GM12872 (cell line): ENCODE measurements around the gene MMRN2.

Experiments used
- TF ChIP-seq, protein P1 (sequence below): IDR thresholded peaks from 3 replicates; pipeline ENCODE4 v1.5.1; 2011; ENCODE audit warnings: low read depth, mild to moderate bottlenecking, low read length, moderate library complexity; ENCODE audit not compliant: insufficient read depth

Gene MMRN2

DNA sequence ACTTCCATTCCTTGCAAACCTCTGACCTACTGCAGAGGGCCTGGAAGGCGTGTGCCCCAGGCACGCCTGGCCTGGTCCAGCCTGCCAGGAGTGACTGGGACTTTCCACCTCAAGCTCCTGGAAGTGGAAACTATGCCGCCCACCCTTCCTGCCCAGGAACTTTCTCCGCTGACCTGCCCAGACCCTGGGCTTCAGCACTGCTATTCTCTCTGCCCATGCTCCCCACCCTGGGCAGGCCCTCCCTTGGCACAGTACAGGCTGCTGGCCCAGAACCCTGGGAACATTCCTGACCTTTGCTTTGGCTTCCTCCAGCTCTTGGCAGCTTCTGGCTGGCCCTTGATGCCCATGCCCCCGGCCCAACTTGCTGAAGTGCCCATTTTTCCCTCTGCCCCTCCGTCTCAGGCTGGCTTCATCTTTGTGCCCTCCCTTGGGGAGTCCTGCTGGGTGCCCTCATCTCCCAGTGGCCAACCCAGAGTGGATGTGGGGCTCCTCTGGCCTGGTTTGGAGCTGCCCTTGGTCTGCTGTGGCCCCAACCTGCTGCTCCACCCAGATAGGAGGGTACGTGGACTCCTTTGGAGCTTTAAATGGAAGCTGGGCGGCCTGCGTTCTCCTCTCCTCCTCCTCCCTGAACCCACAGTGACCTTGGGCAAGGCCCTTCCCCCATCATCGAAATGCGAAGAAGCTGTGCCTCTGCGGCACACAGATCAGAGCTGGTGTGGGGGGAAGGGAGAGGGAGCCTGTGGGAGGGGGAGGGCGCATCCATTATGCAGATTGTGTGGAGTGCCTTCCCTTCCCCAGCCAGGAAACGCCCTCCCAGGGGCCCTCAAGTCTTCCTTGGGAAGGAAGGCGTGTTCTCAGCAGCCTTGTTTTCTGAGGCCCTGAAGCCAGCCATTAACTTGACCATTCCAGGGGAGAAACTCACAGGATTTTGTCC lies 3.4 kb downstream of the MMRN2 start:
- TF ChIP-seq, protein P1, sequence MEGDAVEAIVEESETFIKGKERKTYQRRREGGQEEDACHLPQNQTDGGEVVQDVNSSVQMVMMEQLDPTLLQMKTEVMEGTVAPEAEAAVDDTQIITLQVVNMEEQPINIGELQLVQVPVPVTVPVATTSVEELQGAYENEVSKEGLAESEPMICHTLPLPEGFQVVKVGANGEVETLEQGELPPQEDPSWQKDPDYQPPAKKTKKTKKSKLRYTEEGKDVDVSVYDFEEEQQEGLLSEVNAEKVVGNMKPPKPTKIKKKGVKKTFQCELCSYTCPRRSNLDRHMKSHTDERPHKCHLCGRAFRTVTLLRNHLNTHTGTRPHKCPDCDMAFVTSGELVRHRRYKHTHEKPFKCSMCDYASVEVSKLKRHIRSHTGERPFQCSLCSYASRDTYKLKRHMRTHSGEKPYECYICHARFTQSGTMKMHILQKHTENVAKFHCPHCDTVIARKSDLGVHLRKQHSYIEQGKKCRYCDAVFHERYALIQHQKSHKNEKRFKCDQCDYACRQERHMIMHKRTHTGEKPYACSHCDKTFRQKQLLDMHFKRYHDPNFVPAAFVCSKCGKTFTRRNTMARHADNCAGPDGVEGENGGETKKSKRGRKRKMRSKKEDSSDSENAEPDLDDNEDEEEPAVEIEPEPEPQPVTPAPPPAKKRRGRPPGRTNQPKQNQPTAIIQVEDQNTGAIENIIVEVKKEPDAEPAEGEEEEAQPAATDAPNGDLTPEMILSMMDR = no peak

DNA sequence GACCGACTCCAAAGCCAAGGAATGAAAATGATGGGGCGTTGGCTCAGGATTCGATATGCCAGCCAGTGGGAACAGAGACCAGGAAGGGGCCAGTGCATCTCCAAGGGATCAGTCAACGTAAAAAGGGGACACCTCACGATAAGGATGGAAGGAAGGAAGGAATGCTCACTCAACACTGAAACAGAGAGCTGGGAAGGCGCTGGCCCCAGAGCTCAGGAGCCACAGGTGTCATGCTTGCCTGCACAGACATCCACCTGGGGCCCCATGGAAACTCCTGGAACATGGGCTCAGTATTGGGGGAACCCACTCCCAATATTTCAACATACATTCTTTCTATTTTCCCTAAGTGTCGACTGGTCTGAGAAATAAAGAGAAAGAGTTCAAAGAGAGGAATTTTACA lies 5.3 kb downstream of the MMRN2 start:
- TF ChIP-seq, protein P1 = no peak

DNA sequence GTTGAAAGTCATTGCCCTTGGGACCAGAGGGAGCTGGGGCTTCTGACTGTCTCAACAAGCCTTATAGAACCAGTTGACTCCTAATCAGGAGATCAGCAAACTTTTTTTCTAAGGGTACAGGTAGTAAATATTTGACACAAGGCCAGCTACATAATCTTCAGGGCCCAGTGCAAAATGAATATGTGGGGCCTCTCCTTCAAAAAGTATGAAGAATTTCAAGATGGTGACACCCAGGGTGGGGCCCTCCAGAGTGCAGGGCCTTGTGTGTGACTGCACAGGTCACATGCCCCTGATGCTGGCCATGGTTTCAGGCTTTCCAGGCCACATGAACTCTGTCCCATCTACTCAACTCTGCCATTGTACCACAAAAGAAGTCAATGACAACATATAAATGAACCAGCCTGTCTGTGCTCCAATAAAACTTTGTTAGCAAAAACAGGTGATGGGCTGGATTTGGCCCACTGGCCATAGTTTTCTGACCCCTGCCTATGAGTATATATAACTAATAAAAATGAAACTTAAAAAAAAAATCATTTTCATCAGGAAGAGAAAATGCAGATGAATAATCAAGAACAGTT lies 6.1 kb downstream of the MMRN2 start:
- TF ChIP-seq, protein P1 = no peak

DNA sequence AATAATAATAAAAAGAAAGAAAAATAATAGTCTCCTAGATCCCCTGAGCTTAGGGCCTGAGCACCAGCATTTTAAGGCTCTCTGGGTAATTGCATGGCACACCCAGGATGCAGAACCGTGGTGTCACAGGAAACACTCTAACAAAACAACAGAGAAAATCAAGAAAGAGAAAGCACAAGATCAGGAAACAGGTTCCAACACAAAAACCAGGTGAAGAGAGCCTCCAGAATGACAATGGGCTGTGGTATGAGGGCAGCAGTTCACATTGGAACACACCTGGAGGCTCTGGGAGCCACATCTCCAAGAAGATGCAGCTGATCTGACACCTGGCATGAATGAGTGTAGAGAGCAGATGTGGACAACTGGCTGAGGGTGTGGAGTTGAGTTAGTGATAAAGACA lies 7.1 kb downstream of the MMRN2 start:
- TF ChIP-seq, protein P1 = no peak

DNA sequence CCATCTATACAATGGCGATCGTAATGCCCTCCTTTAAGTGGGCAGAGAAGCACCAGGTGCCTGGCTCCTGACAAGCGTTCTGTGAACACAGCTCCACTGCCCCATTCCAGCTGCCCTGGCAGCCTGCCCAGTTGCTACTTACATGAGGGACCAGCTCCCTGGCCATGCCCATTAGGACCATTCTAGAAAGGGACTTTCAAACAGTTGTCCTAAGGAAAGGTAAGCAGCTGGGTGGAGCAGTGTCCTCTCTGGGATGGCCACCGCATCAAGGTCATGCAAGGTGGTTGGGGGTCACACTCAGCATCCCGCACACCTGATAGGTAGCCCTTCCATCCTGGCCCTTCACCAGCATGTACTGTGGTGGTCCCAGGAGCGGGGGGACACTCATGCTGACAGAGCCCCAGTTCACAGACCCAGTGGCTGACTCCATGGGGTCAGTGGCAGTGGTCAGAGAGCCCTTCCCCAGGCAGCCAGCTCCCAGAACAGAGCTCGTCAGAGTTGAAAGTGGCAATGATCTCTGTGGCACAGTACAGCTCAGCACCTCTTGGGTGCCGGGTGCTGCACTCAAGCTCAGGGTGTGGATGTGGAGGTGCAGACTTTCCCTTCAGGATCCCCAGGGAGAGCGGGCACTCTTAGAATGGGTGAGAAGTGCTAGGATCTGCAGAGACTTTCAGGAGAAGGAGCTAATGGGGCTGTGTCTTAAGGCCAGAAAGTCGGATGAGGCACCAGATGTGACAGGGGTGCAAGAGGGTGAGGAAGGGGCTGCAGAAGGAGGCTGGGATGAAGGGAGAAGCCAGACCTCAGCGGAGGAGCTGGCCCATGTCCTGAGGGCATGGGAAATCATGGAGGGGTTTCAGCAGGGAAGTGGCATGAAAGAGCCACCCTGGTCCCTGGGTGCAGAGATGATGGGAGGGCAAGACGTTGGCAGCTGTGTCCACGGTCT lies 10.9 kb downstream of the MMRN2 start:
- TF ChIP-seq, protein P1 = no peak

DNA sequence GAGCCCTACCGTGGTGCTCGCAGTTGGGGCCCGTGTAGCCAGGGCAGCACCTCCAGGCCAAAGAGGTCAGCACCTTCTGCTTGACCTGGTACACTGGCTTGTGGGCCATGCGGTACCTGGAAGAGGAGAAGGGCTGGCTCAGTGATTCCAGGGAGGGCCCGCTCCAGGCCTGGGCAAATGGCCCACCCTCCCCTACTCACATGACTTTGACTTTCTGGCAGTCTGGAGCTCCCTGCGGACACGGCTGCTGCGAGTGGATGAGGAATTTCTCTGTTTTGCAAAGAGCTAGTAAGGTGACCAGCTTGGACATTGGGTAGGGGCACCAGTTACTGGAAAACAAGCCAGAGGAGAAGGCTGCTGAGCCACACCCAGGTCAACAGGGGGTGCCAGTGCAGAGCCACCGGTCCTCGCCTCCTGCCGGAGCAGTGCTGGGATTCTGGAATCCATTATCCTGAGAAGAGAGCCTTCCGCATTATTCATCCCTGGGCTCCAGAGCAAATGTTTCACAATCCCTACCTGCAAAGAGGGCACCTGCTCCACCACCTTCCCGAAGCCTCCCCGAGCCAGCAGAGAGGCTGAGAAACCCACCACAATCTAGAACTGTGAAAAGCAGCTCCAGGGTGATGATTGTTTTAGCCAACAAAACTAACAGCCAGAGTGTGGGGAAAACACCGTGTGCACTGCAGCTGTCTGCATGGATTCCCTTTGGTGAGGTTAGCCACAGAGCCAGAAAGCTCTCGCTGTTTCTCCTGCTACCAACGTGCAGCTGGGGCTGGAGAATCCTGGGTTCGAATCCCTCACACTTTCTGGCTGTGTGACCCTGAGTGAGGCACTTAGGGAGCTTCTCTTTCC lies 11.8 kb downstream of the MMRN2 start:
- TF ChIP-seq, protein P1 = 0 out of 3 replicates have a peak, but pooled peaks have one; percentile 13
